ENCODE measurements around the gene PNLIPRP2.

DNA sequence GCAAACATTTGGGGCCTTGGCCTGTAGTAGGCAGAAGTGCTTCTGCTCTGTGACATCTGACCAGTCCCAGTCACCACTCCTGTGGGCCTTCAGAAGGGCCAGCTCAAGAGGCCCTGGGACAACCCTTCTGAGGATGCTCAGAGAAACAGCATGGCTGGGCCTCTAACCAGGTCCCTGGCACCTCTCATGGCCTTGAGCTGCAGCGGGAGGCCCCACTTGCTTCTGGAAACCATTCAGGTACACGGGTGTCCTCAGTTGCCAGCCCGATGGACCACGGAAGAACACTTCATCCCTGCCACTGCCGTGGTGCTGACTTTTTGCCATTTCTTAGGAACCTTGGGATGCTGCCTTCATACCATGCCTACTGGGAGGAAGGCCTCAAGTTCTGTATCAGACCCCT lies 64.0 kb downstream of the PNLIPRP2 start:
- TF ChIP-seq, protein P1, sequence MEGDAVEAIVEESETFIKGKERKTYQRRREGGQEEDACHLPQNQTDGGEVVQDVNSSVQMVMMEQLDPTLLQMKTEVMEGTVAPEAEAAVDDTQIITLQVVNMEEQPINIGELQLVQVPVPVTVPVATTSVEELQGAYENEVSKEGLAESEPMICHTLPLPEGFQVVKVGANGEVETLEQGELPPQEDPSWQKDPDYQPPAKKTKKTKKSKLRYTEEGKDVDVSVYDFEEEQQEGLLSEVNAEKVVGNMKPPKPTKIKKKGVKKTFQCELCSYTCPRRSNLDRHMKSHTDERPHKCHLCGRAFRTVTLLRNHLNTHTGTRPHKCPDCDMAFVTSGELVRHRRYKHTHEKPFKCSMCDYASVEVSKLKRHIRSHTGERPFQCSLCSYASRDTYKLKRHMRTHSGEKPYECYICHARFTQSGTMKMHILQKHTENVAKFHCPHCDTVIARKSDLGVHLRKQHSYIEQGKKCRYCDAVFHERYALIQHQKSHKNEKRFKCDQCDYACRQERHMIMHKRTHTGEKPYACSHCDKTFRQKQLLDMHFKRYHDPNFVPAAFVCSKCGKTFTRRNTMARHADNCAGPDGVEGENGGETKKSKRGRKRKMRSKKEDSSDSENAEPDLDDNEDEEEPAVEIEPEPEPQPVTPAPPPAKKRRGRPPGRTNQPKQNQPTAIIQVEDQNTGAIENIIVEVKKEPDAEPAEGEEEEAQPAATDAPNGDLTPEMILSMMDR (IDR thresholded peaks at IDR 0.05; ENCODE audit: control extremely low read depth in 1 of 3, insufficient read depth in 1 of 3, low read depth in 1 of 3, low read length in 3 of 3) = no peak
- TF ChIP-seq POLR2A (IDR thresholded peaks at IDR 0.05; ENCODE audit: control extremely low read depth in 1 of 2, low read depth in 2 of 2, low read length in 2 of 2) = no peak
- no peak for TF ChIP-seq RFX5 (IDR thresholded peaks at IDR 0.05; ENCODE audit: borderline replicate concordance, low read depth, low read length)
- no peak for TF ChIP-seq MAFK (IDR thresholded peaks at IDR 0.05; ENCODE audit: low read depth, low read length)
- no peak for TF ChIP-seq SIX5 (IDR thresholded peaks at IDR 0.05; ENCODE audit: low read depth, low read length)
- no peak for TF ChIP-seq BACH1 (IDR thresholded peaks at IDR 0.05; ENCODE audit: low read length)
- TF ChIP-seq EZH2 (IDR thresholded peaks at IDR 0.05; ENCODE audit: low read depth, low read length, severe bottlenecking) = no peak
- TF ChIP-seq RAD21 (IDR thresholded peaks at IDR 0.05 in 1 of 2, conservative IDR thresholded peaks at IDR 0.05 in 1 of 2; ENCODE audit: low read depth in 2 of 2, low read length in 2 of 2) = no peak
- TF ChIP-seq, protein P2, sequence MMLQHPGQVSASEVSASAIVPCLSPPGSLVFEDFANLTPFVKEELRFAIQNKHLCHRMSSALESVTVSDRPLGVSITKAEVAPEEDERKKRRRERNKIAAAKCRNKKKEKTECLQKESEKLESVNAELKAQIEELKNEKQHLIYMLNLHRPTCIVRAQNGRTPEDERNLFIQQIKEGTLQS (IDR thresholded peaks at IDR 0.05; ENCODE audit: insufficient read depth, low read depth, low read length) = no peak
- TF ChIP-seq JUND (IDR thresholded peaks at IDR 0.05; ENCODE audit: low read length) = no peak
